GM19099 (cell line): ENCODE measurements around the gene MICALL2.

Experiments
- POLR2A ChIP-seq: IDR thresholded peaks from 3 replicates; pipeline ENCODE4 v1.6.1; 2011; ENCODE audit warnings: low read depth; ENCODE audit not compliant: insufficient read length; ENCODE audit errors: extremely low read depth

Gene MICALL2

DNA sequence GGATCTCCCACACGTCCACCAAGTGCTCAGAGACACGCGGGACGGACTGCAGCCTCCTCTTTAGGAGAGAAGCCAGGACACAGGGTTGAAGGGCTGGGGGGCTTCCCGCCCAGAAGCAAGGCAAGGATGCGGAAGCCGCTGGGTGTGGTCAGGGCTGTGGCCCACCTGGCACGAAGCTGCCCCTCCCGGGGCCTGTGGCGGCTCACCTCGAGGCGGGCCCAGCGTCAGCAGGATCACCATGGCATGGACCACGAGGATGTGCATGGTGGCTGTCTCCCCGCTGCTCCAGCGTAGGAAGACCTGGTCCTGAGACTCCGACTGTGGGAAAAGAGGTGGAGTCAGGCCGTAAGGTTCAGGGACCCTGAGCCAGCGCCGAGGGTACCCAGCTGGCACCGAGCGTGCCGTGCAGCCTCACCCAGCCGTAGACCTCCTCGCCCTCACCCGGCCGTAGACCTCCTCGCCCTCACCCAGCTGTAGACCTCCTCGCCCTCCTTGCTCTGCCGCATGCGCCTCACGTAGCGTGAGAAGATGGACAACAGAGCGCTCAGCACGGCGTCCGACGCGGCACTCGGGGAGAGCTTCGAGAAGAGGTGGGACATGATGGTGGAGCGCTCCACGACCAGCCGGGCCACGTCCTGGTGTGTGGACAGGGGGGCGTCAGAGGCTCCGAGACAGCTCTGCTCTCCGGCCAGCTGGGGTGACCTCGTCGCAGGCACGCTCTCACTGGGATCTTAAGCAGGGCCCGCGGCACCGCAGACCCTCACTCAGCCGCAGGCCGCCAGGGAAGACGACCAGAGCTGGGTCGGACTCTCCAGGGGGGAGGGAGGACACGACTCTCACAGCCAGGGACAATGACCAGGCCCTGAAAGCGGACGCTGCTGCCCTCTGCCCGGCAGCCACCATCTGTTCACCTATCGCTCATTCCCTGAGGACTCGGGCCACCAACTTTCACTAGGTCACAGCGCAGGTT, 24.6 kb upstream of the MICALL2 start:
- TF ChIP-seq POLR2A: no peak

GRCh38 chr7:1483079-1483478, 23.8 kb upstream of the MICALL2 start:
- no peak for TF ChIP-seq POLR2A

DNA sequence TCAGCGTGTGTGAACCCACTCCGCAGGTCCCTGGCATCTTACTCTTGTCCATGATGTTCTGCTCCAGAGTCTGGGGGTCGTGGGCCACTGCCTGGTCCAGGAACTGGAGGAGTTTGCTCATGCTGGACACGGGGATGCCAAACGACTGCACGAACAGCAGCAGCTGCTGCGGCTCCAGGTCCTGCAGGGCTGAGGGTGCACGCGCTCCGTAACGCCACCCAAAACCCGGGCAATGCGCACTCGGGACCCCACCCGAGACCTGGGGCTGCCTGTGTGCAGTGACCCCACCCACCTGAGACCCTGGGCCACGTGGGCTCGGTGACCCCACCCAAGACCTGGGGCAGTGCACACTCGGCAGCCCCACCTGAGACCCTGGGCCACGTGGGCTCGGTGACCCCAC, 22.0 kb upstream of the MICALL2 start:
- no peak for TF ChIP-seq POLR2A

- no peak for TF ChIP-seq POLR2A
Observed at GRCh38 chr7:1480670-1481069, 21.4 kb upstream of the MICALL2 start.

DNA sequence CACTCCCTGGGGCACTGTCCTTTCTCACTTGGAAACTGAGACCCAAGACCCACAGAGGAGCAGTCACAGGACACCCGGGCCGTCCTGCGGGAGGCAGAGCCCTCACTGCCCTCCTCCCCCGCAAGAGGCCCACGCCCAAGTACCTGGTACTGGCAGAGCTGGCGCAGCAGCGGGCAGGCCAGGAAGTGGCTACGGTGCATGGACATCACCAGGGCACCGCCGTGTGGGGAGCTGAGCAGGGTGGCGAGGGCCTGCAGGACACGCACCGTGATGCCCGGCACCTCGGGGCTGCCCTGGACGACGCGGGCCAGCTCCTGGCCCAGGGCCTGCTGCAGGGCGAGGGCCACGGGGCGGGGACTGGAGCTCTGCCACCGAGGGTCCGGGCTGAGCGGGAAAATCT, 20.0 kb upstream of the MICALL2 start:
- TF ChIP-seq POLR2A: no peak

GRCh38 chr7:1478480-1478879, 19.2 kb upstream of the MICALL2 start:
- no peak for TF ChIP-seq POLR2A

DNA sequence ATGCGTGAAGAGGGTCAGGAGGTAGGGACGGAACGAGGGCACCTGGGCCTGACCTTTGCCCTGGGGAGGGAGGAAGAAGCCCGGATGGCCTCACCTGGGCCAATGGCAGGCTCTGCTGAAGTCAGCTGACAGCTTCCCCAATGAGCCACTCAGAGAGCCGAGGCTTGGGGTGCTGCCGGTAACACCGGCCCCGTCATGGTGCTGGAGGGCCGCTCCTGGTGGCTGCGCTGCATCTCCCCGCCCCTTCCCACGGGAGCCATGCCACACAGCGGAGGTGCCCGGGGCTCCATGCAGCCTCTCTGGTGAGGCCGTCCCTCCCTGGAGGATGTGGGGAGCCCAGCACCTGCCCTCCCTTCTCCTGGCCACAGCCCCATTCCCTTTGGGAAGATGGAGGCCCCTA, 17.6 kb upstream of the MICALL2 start:
- TF ChIP-seq POLR2A: no peak

- TF ChIP-seq POLR2A: no peak
Observed at GRCh38 chr7:1475991-1476390, 16.7 kb upstream of the MICALL2 start.

GRCh38 chr7:1475393-1475792, 16.1 kb upstream of the MICALL2 start:
- no peak for TF ChIP-seq POLR2A

DNA sequence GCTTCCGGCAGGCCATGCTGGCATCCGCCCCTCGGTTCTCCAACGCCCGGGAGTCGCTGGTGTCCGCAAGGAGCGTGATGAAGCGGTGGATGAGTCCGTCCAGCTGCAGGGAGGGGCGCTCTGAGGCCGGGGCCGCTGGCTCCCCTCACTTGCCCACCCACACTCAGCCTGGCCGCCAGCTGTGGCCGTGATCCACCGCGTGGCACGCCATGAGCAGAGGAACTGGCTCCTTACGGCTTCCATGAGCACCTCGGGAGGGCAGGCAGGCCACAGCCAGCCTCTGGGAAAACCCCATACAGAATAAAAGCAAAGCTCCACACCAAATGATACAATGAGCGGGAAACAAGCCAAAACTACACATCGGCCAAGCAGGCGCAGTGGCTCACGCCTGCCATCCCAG, 15.5 kb upstream of the MICALL2 start:
- TF ChIP-seq POLR2A: no peak

DNA sequence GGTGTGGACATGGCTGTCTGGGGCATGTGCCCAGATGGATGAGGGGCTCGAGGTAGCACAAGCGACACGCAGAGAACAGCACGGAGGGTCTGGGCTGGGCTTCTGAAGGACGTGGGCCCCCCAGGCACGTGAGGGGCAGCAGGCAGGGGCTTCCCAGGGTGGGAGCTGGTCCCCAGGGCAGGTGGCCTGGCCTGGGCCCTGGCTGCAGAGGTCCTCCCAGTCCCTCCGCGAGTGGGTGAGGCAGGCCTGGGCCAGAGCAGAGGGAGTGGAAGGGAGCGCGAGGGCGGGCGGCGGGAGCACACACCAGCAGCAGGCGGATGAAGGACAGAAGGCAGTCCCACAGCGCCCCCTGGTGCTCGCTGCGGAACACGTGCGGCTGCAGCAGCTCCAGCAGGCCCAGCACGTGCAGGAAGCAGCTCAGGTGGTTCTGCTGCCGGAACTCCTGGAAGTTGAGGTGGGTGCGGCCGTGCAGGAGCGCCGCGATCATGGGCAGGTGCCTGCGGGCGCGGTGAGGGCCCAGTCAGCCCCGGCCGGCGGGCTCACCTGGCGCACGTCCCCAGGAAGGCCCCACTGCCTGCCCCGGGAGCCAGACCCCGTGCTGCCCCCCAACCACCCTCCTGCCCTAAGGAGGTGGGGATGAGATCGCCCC, 14.7 kb upstream of the MICALL2 start:
- no peak for TF ChIP-seq POLR2A

- no peak for TF ChIP-seq POLR2A
Observed at GRCh38 chr7:1470901-1471300, 11.6 kb upstream of the MICALL2 start.

- TF ChIP-seq POLR2A: no peak
Observed at GRCh38 chr7:1468643-1469298, 9.5 kb upstream of the MICALL2 start.

DNA sequence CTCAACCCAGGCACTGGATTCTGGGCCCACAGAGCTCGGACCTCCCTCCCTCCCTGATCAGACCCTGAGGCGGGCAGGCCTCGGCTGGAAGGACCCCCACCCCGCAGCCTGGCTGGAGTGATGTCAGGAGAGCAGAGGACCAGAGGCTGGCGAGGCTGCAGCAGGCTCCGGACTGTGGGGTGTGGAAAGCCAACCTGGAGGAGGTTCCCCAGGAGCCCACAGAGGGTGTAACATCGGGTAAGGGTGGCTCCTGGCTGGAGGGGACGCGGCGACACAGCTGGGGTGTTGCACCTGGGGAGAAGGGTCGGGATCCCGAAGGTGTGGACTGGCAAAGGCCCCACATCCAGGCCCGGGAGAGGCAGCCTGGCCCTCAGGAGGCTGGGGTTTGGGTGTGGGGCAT, 8.9 kb upstream of the MICALL2 start:
- TF ChIP-seq POLR2A: no peak

- TF ChIP-seq POLR2A: no peak
Observed at GRCh38 chr7:1466524-1467271, 7.4 kb upstream of the MICALL2 start.
